H1 (cell line): ENCODE measurements around the gene GPR37. TPM values are rescaled to one million over a fixed set of nuclear protein-coding genes. Genes with fewer than 3 reads are reported as not detected.

Experiments
- JUND ChIP-seq: IDR thresholded peaks from 2 replicates; pipeline ENCODE4 v1.6.1; 2011; ENCODE audit warnings: mild to moderate bottlenecking, improper control_type of control experiment, low read length
- PHF8 ChIP-seq: fragments of 200-600 bp; sonication (generic); conservative IDR thresholded peaks from 2 replicates; pipeline ENCODE4 v1.7.1; 2012; ENCODE audit warnings: low read depth, mild to moderate bottlenecking, inconsistent platforms, low read length, moderate library complexity
- ZNF274 ChIP-seq: IDR thresholded peaks from 2 replicates; pipeline ENCODE4 v1.7.0; 2012; ENCODE audit warnings: low read length, borderline replicate concordance; ENCODE audit errors: extremely low read depth
- polyA plus RNA-seq, 7 experiments: library from polyadenylated mRNA; depleted of rRNA in 3 of 7; stranded (reverse) in 5 of 7; unstranded in 2 of 7; fragments of >200 nt in 5 of 7; fragments of 200-250 nt in 2 of 7; gene quantifications; 1 replicate in 5 of 7; 2 replicates in 1 of 7; 4 replicates in 1 of 7; pipeline versions ENCODE4 v1.2.1 to v1.2.3, GENCODE V29; 2011 to 2013; ENCODE audit warnings: missing spikeins in 2 of 7, mixed read lengths in 2 of 7
- total RNA-seq: library from RNA; stranded (reverse); fragmentation: NEBNext Ultra II Directional; extraction: Animal tissue kit (Norgen Biotek cat#: 25700); gene quantifications from 2 replicates; pipeline ENCODE4 v1.2.1, GENCODE V29; 2021
- TF ChIP-seq, protein P1 (sequence below): fragments of 300-600 bp; sonication (generic); IDR thresholded peaks from 2 replicates; pipeline ENCODE4 v1.7.1; 2012; ENCODE audit warnings: low read length, moderate library complexity, mild to moderate bottlenecking, inconsistent platforms; ENCODE audit not compliant: insufficient replicate concordance
- TF ChIP-seq, protein P2 (sequence below): IDR thresholded peaks from 2 replicates; pipeline ENCODE4 v1.6.1; 2012; ENCODE audit warnings: inconsistent platforms

The GPR37 gene
- total and polyA plus RNA-seq, 2 of the 8 experiments (the other 6 are each of a cell fraction or from before 2014, with no cell fraction given) = 1.5 to 17.4 TPM

DNA sequence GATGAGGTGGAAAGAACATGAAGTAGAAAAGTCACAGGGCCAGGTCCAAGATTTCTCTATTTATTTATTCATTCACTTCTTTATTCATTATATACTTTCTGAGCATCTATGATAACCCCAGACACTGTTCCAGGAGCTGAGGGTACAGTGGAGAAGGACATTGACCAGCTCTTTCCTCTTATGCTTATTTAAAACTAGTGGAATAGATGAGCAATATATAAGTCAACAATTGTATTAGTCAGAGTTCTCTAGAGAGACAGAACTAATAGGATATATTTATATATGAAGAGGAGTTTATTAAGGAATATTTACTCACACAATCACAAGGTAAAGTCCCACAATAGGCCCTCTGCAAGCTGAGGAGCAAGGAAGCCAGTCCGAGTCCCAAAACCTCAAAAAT is 15.0 kb upstream of the GPR37 start (continued):
- TF ChIP-seq, protein P1, sequence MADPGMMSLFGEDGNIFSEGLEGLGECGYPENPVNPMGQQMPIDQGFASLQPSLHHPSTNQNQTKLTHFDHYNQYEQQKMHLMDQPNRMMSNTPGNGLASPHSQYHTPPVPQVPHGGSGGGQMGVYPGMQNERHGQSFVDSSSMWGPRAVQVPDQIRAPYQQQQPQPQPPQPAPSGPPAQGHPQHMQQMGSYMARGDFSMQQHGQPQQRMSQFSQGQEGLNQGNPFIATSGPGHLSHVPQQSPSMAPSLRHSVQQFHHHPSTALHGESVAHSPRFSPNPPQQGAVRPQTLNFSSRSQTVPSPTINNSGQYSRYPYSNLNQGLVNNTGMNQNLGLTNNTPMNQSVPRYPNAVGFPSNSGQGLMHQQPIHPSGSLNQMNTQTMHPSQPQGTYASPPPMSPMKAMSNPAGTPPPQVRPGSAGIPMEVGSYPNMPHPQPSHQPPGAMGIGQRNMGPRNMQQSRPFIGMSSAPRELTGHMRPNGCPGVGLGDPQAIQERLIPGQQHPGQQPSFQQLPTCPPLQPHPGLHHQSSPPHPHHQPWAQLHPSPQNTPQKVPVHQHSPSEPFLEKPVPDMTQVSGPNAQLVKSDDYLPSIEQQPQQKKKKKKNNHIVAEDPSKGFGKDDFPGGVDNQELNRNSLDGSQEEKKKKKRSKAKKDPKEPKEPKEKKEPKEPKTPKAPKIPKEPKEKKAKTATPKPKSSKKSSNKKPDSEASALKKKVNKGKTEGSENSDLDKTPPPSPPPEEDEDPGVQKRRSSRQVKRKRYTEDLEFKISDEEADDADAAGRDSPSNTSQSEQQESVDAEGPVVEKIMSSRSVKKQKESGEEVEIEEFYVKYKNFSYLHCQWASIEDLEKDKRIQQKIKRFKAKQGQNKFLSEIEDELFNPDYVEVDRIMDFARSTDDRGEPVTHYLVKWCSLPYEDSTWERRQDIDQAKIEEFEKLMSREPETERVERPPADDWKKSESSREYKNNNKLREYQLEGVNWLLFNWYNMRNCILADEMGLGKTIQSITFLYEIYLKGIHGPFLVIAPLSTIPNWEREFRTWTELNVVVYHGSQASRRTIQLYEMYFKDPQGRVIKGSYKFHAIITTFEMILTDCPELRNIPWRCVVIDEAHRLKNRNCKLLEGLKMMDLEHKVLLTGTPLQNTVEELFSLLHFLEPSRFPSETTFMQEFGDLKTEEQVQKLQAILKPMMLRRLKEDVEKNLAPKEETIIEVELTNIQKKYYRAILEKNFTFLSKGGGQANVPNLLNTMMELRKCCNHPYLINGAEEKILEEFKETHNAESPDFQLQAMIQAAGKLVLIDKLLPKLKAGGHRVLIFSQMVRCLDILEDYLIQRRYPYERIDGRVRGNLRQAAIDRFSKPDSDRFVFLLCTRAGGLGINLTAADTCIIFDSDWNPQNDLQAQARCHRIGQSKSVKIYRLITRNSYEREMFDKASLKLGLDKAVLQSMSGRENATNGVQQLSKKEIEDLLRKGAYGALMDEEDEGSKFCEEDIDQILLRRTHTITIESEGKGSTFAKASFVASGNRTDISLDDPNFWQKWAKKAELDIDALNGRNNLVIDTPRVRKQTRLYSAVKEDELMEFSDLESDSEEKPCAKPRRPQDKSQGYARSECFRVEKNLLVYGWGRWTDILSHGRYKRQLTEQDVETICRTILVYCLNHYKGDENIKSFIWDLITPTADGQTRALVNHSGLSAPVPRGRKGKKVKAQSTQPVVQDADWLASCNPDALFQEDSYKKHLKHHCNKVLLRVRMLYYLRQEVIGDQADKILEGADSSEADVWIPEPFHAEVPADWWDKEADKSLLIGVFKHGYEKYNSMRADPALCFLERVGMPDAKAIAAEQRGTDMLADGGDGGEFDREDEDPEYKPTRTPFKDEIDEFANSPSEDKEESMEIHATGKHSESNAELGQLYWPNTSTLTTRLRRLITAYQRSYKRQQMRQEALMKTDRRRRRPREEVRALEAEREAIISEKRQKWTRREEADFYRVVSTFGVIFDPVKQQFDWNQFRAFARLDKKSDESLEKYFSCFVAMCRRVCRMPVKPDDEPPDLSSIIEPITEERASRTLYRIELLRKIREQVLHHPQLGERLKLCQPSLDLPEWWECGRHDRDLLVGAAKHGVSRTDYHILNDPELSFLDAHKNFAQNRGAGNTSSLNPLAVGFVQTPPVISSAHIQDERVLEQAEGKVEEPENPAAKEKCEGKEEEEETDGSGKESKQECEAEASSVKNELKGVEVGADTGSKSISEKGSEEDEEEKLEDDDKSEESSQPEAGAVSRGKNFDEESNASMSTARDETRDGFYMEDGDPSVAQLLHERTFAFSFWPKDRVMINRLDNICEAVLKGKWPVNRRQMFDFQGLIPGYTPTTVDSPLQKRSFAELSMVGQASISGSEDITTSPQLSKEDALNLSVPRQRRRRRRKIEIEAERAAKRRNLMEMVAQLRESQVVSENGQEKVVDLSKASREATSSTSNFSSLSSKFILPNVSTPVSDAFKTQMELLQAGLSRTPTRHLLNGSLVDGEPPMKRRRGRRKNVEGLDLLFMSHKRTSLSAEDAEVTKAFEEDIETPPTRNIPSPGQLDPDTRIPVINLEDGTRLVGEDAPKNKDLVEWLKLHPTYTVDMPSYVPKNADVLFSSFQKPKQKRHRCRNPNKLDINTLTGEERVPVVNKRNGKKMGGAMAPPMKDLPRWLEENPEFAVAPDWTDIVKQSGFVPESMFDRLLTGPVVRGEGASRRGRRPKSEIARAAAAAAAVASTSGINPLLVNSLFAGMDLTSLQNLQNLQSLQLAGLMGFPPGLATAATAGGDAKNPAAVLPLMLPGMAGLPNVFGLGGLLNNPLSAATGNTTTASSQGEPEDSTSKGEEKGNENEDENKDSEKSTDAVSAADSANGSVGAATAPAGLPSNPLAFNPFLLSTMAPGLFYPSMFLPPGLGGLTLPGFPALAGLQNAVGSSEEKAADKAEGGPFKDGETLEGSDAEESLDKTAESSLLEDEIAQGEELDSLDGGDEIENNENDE = no peak
- TF ChIP-seq, protein P2, sequence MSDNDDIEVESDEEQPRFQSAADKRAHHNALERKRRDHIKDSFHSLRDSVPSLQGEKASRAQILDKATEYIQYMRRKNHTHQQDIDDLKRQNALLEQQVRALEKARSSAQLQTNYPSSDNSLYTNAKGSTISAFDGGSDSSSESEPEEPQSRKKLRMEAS = no peak
- no peak for TF ChIP-seq JUND
- no peak for TF ChIP-seq ZNF274
- no peak for TF ChIP-seq PHF8
